WTC11 (cell line): Measurements from ENCODE around the gene PHLDB2. TPM values are rescaled to one million over a fixed set of nuclear protein-coding genes. Genes with fewer than 3 reads are reported as not detected.

ENCODE experiments used
- ATAC-seq: fragments of 200-7000 bp; cut with Tn5 transposase; 2 replicates; pipeline ENCODE4 v1.10.0; 2021; ENCODE audit warnings: mild to moderate bottlenecking, moderate library complexity
- CTCF ChIA-PET: fragments of 300-600 bp; sonication (Branson Sonifier 250); formaldehyde crosslinking; loops from one replicate; lab custom pipeline; 2021; ENCODE audit warnings: antibody characterized with exemption; lab: Charles Lee
- POLR2A ChIA-PET: fragments of 350-600 bp; sonication (Branson Sonifier 250); formaldehyde crosslinking; loops from one replicate; lab custom pipeline; 2021; ENCODE audit warnings: antibody characterized with exemption; lab: Charles Lee
- DNase-seq: peaks from one replicate; pipeline ENCODE4 v3.0.0; 2021; ENCODE audit warnings: low spot score
- H3K27ac Mint-ChIP-seq: 2 replicates; pipeline ENCODE4 v1.8.0; 2021; ENCODE audit warnings: mixed read lengths
- H3K27me3 Mint-ChIP-seq: 2 replicates; pipeline ENCODE4 v1.8.0; 2021; ENCODE audit warnings: low read depth, mild to moderate bottlenecking, moderate library complexity, mixed read lengths
- H3K36me3 Mint-ChIP-seq: 2 replicates; pipeline ENCODE4 v1.8.0; 2021; ENCODE audit warnings: mixed read lengths
- H3K4me1 Mint-ChIP-seq: 2 replicates; pipeline ENCODE4 v1.8.0; 2022; ENCODE audit warnings: mixed read lengths
- H3K4me3 Mint-ChIP-seq: 2 replicates; pipeline ENCODE4 v1.8.0; 2021; ENCODE audit warnings: mild to moderate bottlenecking, moderate library complexity, mixed read lengths
- H3K9me3 Mint-ChIP-seq: 2 replicates; pipeline ENCODE4 v1.8.0; 2021; ENCODE audit warnings: mixed read lengths
- AFF4 ChIP-seq: sonication (generic); formaldehyde crosslinking; IDR thresholded peaks from 2 replicates; pipeline ENCODE4 v1.8.1; 2023; ENCODE audit warnings: mild to moderate bottlenecking, missing genetic modification reagents, borderline replicate concordance
- ATF1 ChIP-seq: sonication (generic); formaldehyde crosslinking; IDR thresholded peaks from 2 replicates; pipeline ENCODE4 v1.8.1; 2023; ENCODE audit warnings: mild to moderate bottlenecking, moderate library complexity, missing genetic modification reagents
- ATF2 ChIP-seq: sonication (generic); formaldehyde crosslinking; IDR thresholded peaks from 2 replicates; pipeline ENCODE4 v1.8.1; 2022; ENCODE audit warnings: low read depth, missing genetic modification reagents, borderline replicate concordance
- ATF3 ChIP-seq: sonication (generic); formaldehyde crosslinking; conservative IDR thresholded peaks from 2 replicates; pipeline ENCODE4 v1.8.1; 2022; ENCODE audit warnings: mild to moderate bottlenecking, missing genetic modification reagents
- CREM ChIP-seq: sonication (generic); formaldehyde crosslinking; IDR thresholded peaks from 2 replicates; pipeline ENCODE4 v1.8.1; 2022; ENCODE audit warnings: mild to moderate bottlenecking, missing genetic modification reagents, moderate library complexity
- FOXK1 ChIP-seq: sonication (generic); formaldehyde crosslinking; IDR thresholded peaks from 2 replicates; pipeline ENCODE4 v1.8.0; 2022; ENCODE audit warnings: mild to moderate bottlenecking, moderate library complexity, missing genetic modification reagents
- GTF2I ChIP-seq: fragments of 250-450 bp; sonication (Bioruptor Pico); conservative IDR thresholded peaks from 2 replicates; pipeline ENCODE4 v1.4.0; 2021; ENCODE audit warnings: mild to moderate bottlenecking
- HMGA2 ChIP-seq: fragments of 250-450 bp; sonication (Bioruptor Pico); IDR thresholded peaks from 2 replicates; pipeline ENCODE4 v1.4.0; 2021; ENCODE audit warnings: mild to moderate bottlenecking, moderate library complexity
- IRF1 ChIP-seq: sonication (generic); formaldehyde crosslinking; IDR thresholded peaks from 2 replicates; pipeline ENCODE4 v1.8.0; 2023; ENCODE audit warnings: missing genetic modification reagents
- KAT7 ChIP-seq: sonication (generic); formaldehyde crosslinking; IDR thresholded peaks from 2 replicates; pipeline ENCODE4 v1.8.1; 2023; ENCODE audit warnings: missing genetic modification reagents, mild to moderate bottlenecking, borderline replicate concordance
- MAX ChIP-seq: sonication (generic); formaldehyde crosslinking; IDR thresholded peaks from 2 replicates; pipeline ENCODE4 v1.8.0; 2022; ENCODE audit warnings: mild to moderate bottlenecking, missing genetic modification reagents
- OVOL2 ChIP-seq: fragments of 250-450 bp; sonication (Bioruptor Pico); IDR thresholded peaks from 2 replicates; pipeline ENCODE4 v1.9.0; 2021; ENCODE audit warnings: mild to moderate bottlenecking, borderline replicate concordance
- PREB ChIP-seq: sonication (generic); formaldehyde crosslinking; IDR thresholded peaks from 2 replicates; pipeline ENCODE4 v1.8.1; 2022; ENCODE audit warnings: mild to moderate bottlenecking, missing genetic modification reagents, moderate library complexity, borderline replicate concordance
- RELA ChIP-seq: sonication (generic); formaldehyde crosslinking; IDR thresholded peaks from 2 replicates; pipeline ENCODE4 v1.8.1; 2022; ENCODE audit warnings: missing genetic modification reagents, mild to moderate bottlenecking, borderline replicate concordance
- RORB ChIP-seq: fragments of 250-450 bp; sonication (Bioruptor Pico); IDR thresholded peaks from 2 replicates; pipeline ENCODE4 v1.9.0; 2021; ENCODE audit warnings: mild to moderate bottlenecking
- SOX15 ChIP-seq: fragments of 250-450 bp; sonication (Bioruptor Pico); IDR thresholded peaks from 2 replicates; pipeline ENCODE4 v1.9.0; 2021; ENCODE audit warnings: mild to moderate bottlenecking
- SP1 ChIP-seq: sonication (generic); formaldehyde crosslinking; conservative IDR thresholded peaks from 2 replicates; pipeline ENCODE4 v1.8.1; 2022; ENCODE audit warnings: missing genetic modification reagents
- TCF7 ChIP-seq: sonication (generic); formaldehyde crosslinking; IDR thresholded peaks from 2 replicates; pipeline ENCODE4 v1.8.0; 2022; ENCODE audit warnings: mild to moderate bottlenecking, low read depth, missing genetic modification reagents, moderate library complexity
- TP53 ChIP-seq: sonication (generic); formaldehyde crosslinking; IDR thresholded peaks from 2 replicates; pipeline ENCODE4 v1.8.1; 2023; ENCODE audit warnings: mild to moderate bottlenecking, missing genetic modification reagents
- ZMAT4 ChIP-seq: fragments of 250-450 bp; sonication (Bioruptor Pico); IDR thresholded peaks from 2 replicates; pipeline ENCODE4 v1.9.0; 2021; ENCODE audit warnings: mild to moderate bottlenecking
- ZNF396 ChIP-seq: fragments of 250-450 bp; sonication (Bioruptor Pico); IDR thresholded peaks from 2 replicates; pipeline ENCODE4 v1.8.0; 2021; ENCODE audit warnings: mild to moderate bottlenecking, moderate library complexity, borderline replicate concordance
- ZNF532 ChIP-seq: fragments of 250-450 bp; sonication (Bioruptor Pico); IDR thresholded peaks from 2 replicates; pipeline ENCODE4 v1.9.0; 2021; ENCODE audit warnings: mild to moderate bottlenecking, borderline replicate concordance
- total RNA-seq: library from RNA; stranded (reverse); gene quantifications from 3 replicates; pipeline ENCODE4 v1.2.3, GENCODE V29; 2021

PHLDB2 gene
- total RNA-seq, 1 experiment from 2014 or later: 40.3 TPM

GRCh38 chr3:111943533-111943932, 84.5 kb downstream of the PHLDB2 start:
- no peaks in the 10 kb centered on the region for H3K4me1 Mint-ChIP-seq
- ATAC-seq (no peak), DNase-seq (no peak)
- no peak for TF ChIP-seq FOXK1
- no peak for TF ChIP-seq ZNF532 (CRISPR knock-in tag)
- no peak for TF ChIP-seq MAX (CRISPR knock-in tag)
- TF ChIP-seq PREB (CRISPR knock-in tag): no peak
- TF ChIP-seq HMGA2 (CRISPR knock-in tag): no peak
- TF ChIP-seq ZNF396: no peak
- TF ChIP-seq RELA: no peak
- TF ChIP-seq ATF2 (CRISPR knock-in tag): no peak
- no peak for TF ChIP-seq ATF3
- no peak for TF ChIP-seq IRF1 (CRISPR knock-in tag)
- TF ChIP-seq ZMAT4: no peak
- no peak for TF ChIP-seq GTF2I (CRISPR knock-in tag)
- TF ChIP-seq CREM (CRISPR knock-in tag): no peak
- no peak for TF ChIP-seq KAT7 (CRISPR knock-in tag)
- no peak for TF ChIP-seq TP53 (CRISPR knock-in tag)
- no peak overlapping the region for H3K4me3 Mint-ChIP-seq
- H3K27me3 Mint-ChIP-seq: no peaks in the 10 kb centered on the region
- no peaks in the 10 kb centered on the region for H3K9me3 Mint-ChIP-seq
- no peak overlapping the region for H3K27ac Mint-ChIP-seq
- peaks cover 20% of the 10 kb centered on the region for H3K36me3 Mint-ChIP-seq
- ChIA-PET POLR2A (no interaction called here), CTCF (no interaction called here)

GRCh38 chr3:111944372-111944771, 85.3 kb downstream of the PHLDB2 start:
- ChIA-PET POLR2A (no interaction called here), CTCF (no interaction called here)
- ATAC-seq: no peak
- Mint-ChIP-seq H3K4me1 (no peaks in the 10 kb centered on the region), H3K36me3 (peaks cover 15% of the 10 kb centered on the region), H3K4me3 (no peak overlapping the region), H3K9me3 (no peaks in the 10 kb centered on the region), H3K27me3 (no peaks in the 10 kb centered on the region), H3K27ac (no peak overlapping the region)
- no peak for DNase-seq
- TF ChIP-seq AFF4 (CRISPR knock-in tag) (no peak), ATF2 (CRISPR knock-in tag) (no peak), SOX15 (no peak), RORB (CRISPR knock-in tag) (no peak), ATF1 (CRISPR knock-in tag) (no peak), TCF7 (CRISPR knock-in tag) (no peak), OVOL2 (no peak), SP1 (CRISPR knock-in tag) (no peak)
